ENCODE results near the gene RASA3.

GRCh38 chr13:114066956-114067355 lies 65.5 kb downstream of the RASA3 start:
- TF ChIP-seq CTCF (IDR thresholded peaks at IDR 0.05) (no peak), POLR2AphosphoS5 (IDR thresholded peaks at IDR 0.05) (no peak), POLR2A (IDR thresholded peaks at IDR 0.05; ENCODE audit: low read depth) (no peak)

All from esophagus muscularis mucosa (tissue), 3 donors.